Activated T-helper 2 cell treated with anti-CD3 and anti-CD28 coated beads, Interferon-gamma antibody, Interleukin-2, Interleukin-4, amounts not matched to agents 10 μg/mL and 5 μg/mL and 100 μg/mL, durations not matched to agents 14 hours and 24 hours and 36 hours (primary cell): ENCODE results near the gene ZNF438. TPM values are rescaled to one million over a fixed set of nuclear protein-coding genes. Genes with fewer than 3 reads are reported as not detected.
"Not testable (repeated sequence)": the region's sequence is repeated elsewhere in the genome, so short reads cannot be mapped to it uniquely, and the experiment has no call there.

Source experiments
- DNase-seq: peaks from one replicate; pipeline ENCODE4 v3.0.0; 2021; ENCODE audit warnings: low spot score
- H3K27ac Mint-ChIP-seq: one replicate; pipeline ENCODE4 v1.8.0; 2021; ENCODE audit warnings: mixed read lengths
- H3K27me3 Mint-ChIP-seq: one replicate; pipeline ENCODE4 v1.8.0; 2021; ENCODE audit warnings: low read depth, mixed read lengths
- H3K36me3 Mint-ChIP-seq: one replicate; pipeline ENCODE4 v1.8.0; 2021; ENCODE audit warnings: low read depth, mixed read lengths
- H3K4me1 Mint-ChIP-seq: one replicate; pipeline ENCODE4 v1.8.0; 2021; ENCODE audit warnings: low read depth, mixed read lengths
- H3K4me3 Mint-ChIP-seq: one replicate; pipeline ENCODE4 v1.8.0; 2021; ENCODE audit warnings: low read depth, mild to moderate bottlenecking, moderate library complexity, mixed read lengths
- H3K9me3 Mint-ChIP-seq: one replicate; pipeline ENCODE4 v1.8.0; 2021; ENCODE audit warnings: mixed read lengths
- intact Hi-C: fragments of 100-400 bp; cut with micrococcal nuclease; formaldehyde crosslinking; loops from one replicate; pipeline ENCODE4 v1.15.1; 2023
- total RNA-seq: library from RNA; stranded (reverse); gene quantifications from 2 replicates; pipeline ENCODE4 v1.2.3, GENCODE V29; 2022

ZNF438 gene
- total RNA-seq, 1 donor from 2014 or later: 6.1 TPM

- no peaks in the 10 kb centered on the region for H3K9me3 Mint-ChIP-seq
- no peak for DNase-seq
- H3K27me3 Mint-ChIP-seq: peaks cover 14% of the 10 kb centered on the region
- intact Hi-C loops: no loop called here
- no peak overlapping the region for H3K4me3 Mint-ChIP-seq
- no peak overlapping the region for H3K27ac Mint-ChIP-seq
- H3K36me3 Mint-ChIP-seq: no peaks in the 10 kb centered on the region
- H3K4me1 Mint-ChIP-seq: peaks cover 2% of the 10 kb centered on the region
Measured at GRCh38 chr10:31064348-31064747, 32.7 kb upstream of the ZNF438 start.

GRCh38 chr10:31063841-31064240 is 32.2 kb upstream of the ZNF438 start:
- Mint-ChIP-seq H3K27ac (no peak overlapping the region), H3K36me3 (no peaks in the 10 kb centered on the region), H3K4me3 (no peak overlapping the region), H3K27me3 (peaks cover 12% of the 10 kb centered on the region), H3K4me1 (peaks cover 2% of the 10 kb centered on the region), H3K9me3 (no peaks in the 10 kb centered on the region)
- intact Hi-C loops: no loop called here
- DNase-seq: no peak

- Mint-ChIP-seq H3K27ac (no peak overlapping the region), H3K4me1 (peaks cover 2% of the 10 kb centered on the region), H3K4me3 (no peak overlapping the region), H3K36me3 (no peaks in the 10 kb centered on the region), H3K9me3 (no peaks in the 10 kb centered on the region), H3K27me3 (peaks cover 12% of the 10 kb centered on the region)
- DNase-seq: no peak
- intact Hi-C loops: no loop called here
Measured at GRCh38 chr10:31062856-31063255, 31.2 kb upstream of the ZNF438 start.

- peaks cover 10% of the 10 kb centered on the region for H3K27me3 Mint-ChIP-seq
- H3K36me3 Mint-ChIP-seq: no peaks in the 10 kb centered on the region
Measured at GRCh38 chr10:31061941-31062340, 30.3 kb upstream of the ZNF438 start.

GRCh38 chr10:31058795-31059703 is 27.4 kb upstream of the ZNF438 start:
- DNase-seq: no peak
- Mint-ChIP-seq H3K4me3 (no peak overlapping the region), H3K27me3 (peaks cover 4% of the 10 kb centered on the region), H3K36me3 (no peaks in the 10 kb centered on the region), H3K9me3 (no peaks in the 10 kb centered on the region), H3K4me1 (peaks cover 2% of the 10 kb centered on the region), H3K27ac (no peak overlapping the region)
- intact Hi-C loops: no loop called here

More at GRCh38 chr10:31061941-31062340, 30.3 kb upstream of the ZNF438 start:
- peaks cover 3% of the 10 kb centered on the region for H3K4me1 Mint-ChIP-seq
- no peaks in the 10 kb centered on the region for H3K9me3 Mint-ChIP-seq
- no peak for DNase-seq
- intact Hi-C loops: no loop called here
- no peak overlapping the region for H3K27ac Mint-ChIP-seq
- H3K4me3 Mint-ChIP-seq: no peak overlapping the region

- H3K4me3 Mint-ChIP-seq, H3K27ac Mint-ChIP-seq, DNase-seq, H3K4me1 Mint-ChIP-seq, H3K36me3 Mint-ChIP-seq, H3K9me3 Mint-ChIP-seq, H3K27me3 Mint-ChIP-seq, intact Hi-C loops: not testable (repeated sequence)
Measured at GRCh38 chr10:31056678-31057077, 25.0 kb upstream of the ZNF438 start.

- Mint-ChIP-seq H3K27me3 (peaks cover 1% of the 10 kb centered on the region), H3K4me1 (peaks cover 2% of the 10 kb centered on the region), H3K36me3 (no peaks in the 10 kb centered on the region), H3K27ac (no peak overlapping the region), H3K9me3 (peaks cover 10% of the 10 kb centered on the region), H3K4me3 (no peak overlapping the region)
- intact Hi-C loops: no loop called here
- no peak for DNase-seq
Measured at GRCh38 chr10:31055573-31056251, 24.0 kb upstream of the ZNF438 start.

- Mint-ChIP-seq H3K4me1 (no peaks in the 10 kb centered on the region), H3K36me3 (no peaks in the 10 kb centered on the region), H3K27me3 (peaks cover 2% of the 10 kb centered on the region), H3K9me3 (peaks cover 14% of the 10 kb centered on the region), H3K27ac (no peak overlapping the region), H3K4me3 (no peak overlapping the region)
- intact Hi-C loops: no loop called here
- no peak for DNase-seq
Measured at GRCh38 chr10:31051703-31052102, 20.0 kb upstream of the ZNF438 start.

- DNase-seq: no peak
- peaks cover 8% of the 10 kb centered on the region for H3K27me3 Mint-ChIP-seq
- no peaks in the 10 kb centered on the region for H3K36me3 Mint-ChIP-seq
- H3K27ac Mint-ChIP-seq: no peak overlapping the region
- H3K4me1 Mint-ChIP-seq: no peaks in the 10 kb centered on the region
- H3K4me3 Mint-ChIP-seq: no peak overlapping the region
- H3K9me3 Mint-ChIP-seq: peaks cover 4% of the 10 kb centered on the region
- intact Hi-C loops: no loop called here
Measured at GRCh38 chr10:31042670-31043069, 11.0 kb upstream of the ZNF438 start.

GRCh38 chr10:31041011-31041410 is 9.3 kb upstream of the ZNF438 start:
- Mint-ChIP-seq H3K4me1 (no peaks in the 10 kb centered on the region), H3K4me3 (no peak overlapping the region), H3K9me3 (no peaks in the 10 kb centered on the region), H3K27ac (no peak overlapping the region), H3K27me3 (peaks cover 6% of the 10 kb centered on the region), H3K36me3 (no peaks in the 10 kb centered on the region)
- intact Hi-C loops: no loop called here
- DNase-seq: no peak

- intact Hi-C loops, H3K36me3 Mint-ChIP-seq, H3K4me1 Mint-ChIP-seq, H3K9me3 Mint-ChIP-seq, DNase-seq, H3K4me3 Mint-ChIP-seq, H3K27ac Mint-ChIP-seq, H3K27me3 Mint-ChIP-seq: not testable (repeated sequence)
Measured at GRCh38 chr10:31039006-31039405, 7.3 kb upstream of the ZNF438 start.

- Mint-ChIP-seq H3K36me3 (no peaks in the 10 kb centered on the region), H3K27me3 (no peaks in the 10 kb centered on the region), H3K27ac (no peak overlapping the region), H3K9me3 (no peaks in the 10 kb centered on the region), H3K4me1 (peaks cover 10% of the 10 kb centered on the region), H3K4me3 (no peak overlapping the region)
- no peak for DNase-seq
- intact Hi-C loops: no loop called here
Measured at GRCh38 chr10:31037749-31038148, 6.1 kb upstream of the ZNF438 start.

GRCh38 chr10:31036209-31036608 is 4.5 kb upstream of the ZNF438 start:
- intact Hi-C loops: no loop called here
- no peak overlapping the region for H3K4me3 Mint-ChIP-seq
- no peak for DNase-seq
- no peaks in the 10 kb centered on the region for H3K9me3 Mint-ChIP-seq
- no peaks in the 10 kb centered on the region for H3K36me3 Mint-ChIP-seq
- H3K4me1 Mint-ChIP-seq: peaks cover 10% of the 10 kb centered on the region
- no peaks in the 10 kb centered on the region for H3K27me3 Mint-ChIP-seq
- no peak overlapping the region for H3K27ac Mint-ChIP-seq
